Middle frontal gyrus (tissue), 1 donor: ENCODE data around the gene PIGX.
"Not testable (repeated sequence)": the region's sequence is repeated elsewhere in the genome, so short reads cannot be mapped to it uniquely, and the experiment has no call there.

Source experiments
- DNase-seq: peaks from one replicate; pipeline ENCODE4 v3.0.0-alpha.2; 2015; ENCODE audit warnings: low spot score; ENCODE audit errors: extremely low spot score

The PIGX gene

DNA sequence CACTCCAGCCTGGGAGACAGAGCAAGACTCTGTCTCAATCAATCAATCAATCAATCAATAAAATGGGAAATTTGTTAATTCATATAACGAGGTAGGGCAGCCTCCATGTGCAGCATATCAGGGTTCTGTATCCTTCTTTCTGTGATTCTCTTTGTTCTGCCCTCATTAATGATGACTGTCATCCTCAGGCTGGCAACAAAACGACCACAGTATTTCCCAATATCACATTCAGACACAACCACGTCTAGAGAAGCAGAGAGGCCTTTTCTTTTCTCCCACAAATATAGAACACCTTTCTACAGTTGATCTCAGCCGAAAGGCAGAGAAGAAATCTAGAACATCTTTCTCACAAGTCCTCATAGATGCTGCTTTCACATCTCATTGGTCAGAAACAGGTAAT, 11.4 kb upstream of the PIGX start:
- no peak for DNase-seq

DNA sequence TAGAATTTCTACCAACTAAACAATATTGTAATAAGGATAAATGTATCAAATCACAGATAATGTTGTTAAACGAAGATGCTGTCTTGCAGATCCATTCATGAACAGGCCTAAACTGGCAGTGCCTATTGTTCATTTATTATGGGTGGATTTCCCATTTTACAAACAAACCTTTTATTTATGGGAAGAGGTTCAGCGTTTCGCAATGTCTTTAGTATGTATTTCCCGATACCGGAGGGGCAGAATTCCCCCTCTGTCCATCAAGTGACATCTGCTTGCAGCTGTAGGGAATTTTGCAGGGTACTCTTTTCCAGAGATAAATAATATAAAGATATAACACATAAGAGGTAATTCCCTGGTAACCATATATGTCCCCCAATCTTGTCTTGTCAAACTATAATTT, 5.8 kb upstream of the PIGX start:
- DNase-seq, result no peak

- DNase-seq, result no peak
Measured at GRCh38 chr3:196706731-196707130, 5.4 kb upstream of the PIGX start.

GRCh38 chr3:196707566-196707965, 4.6 kb upstream of the PIGX start:
- DNase-seq, result no peak

DNA sequence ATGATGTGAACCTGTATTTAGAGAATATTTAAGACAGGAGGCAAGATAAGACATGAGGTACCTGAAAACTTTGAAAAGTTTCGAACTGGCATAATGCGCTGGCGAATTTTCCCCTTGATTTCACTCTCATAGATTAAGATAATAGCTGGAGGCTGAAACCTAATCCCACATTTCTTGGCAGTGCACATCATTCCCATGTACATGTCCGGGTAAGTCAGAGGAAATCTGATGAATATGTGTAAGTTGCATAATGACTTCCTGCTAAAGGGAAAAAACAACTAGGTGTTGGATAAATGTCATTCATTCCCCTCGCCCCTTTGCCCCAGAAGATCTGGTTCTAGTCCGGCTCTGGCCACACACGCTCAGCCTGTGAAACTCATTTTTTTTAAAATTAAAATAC, 3.7 kb upstream of the PIGX start:
- no peak for DNase-seq

DNA sequence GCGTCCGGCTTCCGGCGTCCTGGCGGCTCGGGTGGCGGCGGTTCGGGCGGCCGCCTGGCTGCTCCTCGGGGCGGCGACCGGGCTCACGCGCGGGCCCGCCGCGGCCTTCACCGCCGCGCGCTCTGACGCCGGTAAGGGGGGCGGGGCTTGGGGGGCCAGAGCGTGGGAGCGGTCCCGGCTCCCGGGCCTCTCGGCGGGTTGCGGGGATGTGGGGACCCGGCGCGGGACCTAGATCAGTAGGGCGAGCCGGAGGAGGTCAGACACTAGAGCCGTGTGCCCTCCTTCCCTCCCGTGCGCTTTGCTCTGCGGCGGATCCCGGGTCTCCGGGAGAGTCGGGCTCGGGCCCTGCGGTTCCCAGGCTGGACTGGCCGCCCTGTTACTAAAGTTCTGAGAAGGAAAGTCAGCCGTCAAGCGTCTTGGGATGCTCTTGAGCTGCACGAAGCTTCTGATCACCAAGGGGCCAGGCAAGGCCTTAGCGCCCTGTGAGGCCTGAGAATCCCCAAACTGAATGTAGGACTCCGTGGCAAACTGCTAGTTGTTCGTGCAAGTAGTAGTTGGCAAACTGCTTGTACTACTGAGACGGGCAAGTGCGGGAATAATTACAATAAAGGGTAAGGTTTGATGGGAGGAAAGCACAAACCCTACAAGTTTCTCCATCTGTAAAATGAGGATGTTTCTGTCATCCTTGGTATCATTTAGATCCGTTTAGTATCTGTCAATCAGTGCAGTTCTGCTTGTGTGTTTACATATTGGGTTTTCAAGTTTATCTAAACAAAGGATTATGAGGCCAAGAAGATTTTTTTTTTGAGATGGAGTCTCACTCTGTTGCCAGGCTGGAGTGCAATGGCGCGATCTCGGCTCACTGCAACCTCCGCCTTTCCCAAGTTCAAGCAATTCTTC, 587 bp downstream of the PIGX start:
- DNase-seq, result peak; percentile 15

GRCh38 chr3:196717162-196717561, 5.0 kb downstream of the PIGX start:
- not testable (repeated sequence) for DNase-seq

- DNase-seq, result no peak
Measured at GRCh38 chr3:196721097-196721496, 8.9 kb downstream of the PIGX start.

- no peak for DNase-seq
Measured at GRCh38 chr3:196726788-196727675, 14.9 kb downstream of the PIGX start.

- DNase-seq, result no peak
Measured at GRCh38 chr3:196735751-196736150, 23.6 kb downstream of the PIGX start.

GRCh38 chr3:196736670-196737374, 24.6 kb downstream of the PIGX start:
- no peak for DNase-seq

DNA sequence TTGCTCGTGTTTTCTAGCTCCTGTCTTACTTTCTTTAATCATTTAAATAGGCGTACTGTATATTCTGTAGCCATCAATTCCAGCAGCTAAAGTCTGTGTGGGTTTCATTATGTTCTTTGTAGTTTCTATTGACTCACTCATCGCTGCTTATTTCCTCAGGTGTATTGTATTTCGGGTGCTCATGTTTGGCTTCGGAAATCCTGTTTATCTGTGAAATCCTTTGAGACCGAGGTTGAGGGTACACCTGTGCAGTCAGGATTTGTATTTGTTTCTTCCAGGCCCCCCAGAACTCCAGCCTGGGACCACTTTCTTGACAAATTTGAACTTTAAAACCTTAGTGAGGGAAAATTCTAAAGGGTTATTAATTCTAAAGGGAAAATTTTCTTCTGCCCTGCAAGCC, 25.5 kb downstream of the PIGX start:
- DNase-seq, result no peak

GRCh38 chr3:196739671-196740480, 27.7 kb downstream of the PIGX start, which contains the start of gene PAK2:
Gene PAK2 (plus strand): TSS chr3:196739857. CDS start chr3:196782647, 42,790 bp downstream.
- peak; percentile 91 for DNase-seq

DNA sequence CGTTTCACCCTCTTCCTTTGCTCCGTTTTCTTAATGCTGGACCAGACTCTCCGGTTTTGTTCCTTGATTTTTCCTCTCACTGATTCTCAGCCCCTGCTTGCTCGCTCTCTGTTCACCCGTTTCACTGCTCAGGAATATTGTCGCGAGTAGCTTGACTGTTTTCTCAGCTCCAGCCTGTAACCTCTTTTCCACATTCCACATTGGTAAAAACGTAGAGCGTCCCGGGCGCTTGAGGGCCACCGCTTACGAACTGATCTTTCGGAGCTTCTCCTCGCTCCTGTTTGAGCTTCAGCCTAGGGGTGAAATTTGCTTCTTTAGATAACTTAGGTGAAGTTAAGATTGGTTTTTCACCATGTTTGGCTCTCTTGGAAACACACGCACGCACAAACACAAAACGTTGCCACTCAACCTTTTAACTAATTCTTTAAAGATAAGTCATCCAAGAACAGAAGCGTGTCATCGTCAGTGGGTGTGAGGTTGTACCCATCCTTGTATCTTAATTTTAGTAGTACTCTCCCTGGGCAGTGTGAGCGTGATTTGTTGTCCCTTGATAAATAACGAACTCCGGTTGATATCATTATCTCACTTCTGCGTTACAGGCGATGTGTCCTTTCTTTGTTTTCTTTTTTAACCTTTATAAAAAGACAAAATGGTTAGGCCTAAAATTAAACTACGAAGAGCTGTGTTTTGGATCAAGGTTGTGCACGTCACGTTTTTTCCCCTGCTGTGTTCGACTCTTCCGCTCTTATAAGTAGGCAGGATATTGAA, 28.5 kb downstream of the PIGX start:
- peak; percentile 5 for DNase-seq

GRCh38 chr3:196741249-196741889, 29.2 kb downstream of the PIGX start:
- DNase-seq, result no peak

DNA sequence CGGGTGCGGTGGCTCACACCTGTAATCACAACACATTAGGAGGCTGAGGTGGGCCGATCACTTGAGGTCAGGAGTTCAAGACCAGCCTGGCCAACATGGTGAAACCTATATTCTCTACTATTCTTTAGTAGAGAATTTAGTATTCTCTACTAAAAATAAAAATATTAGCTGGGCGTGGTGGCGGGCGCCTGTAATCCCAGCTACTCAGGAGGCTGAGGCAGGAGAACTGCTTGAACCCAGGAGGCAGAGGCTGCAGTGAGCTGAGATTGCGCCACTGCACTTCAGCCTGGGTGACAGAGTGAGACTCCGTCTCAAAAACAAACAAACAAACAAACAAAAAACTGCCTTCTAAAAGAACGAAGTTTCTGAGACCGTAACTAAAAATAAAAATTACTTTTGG, 31.4 kb downstream of the PIGX start:
- not testable (repeated sequence) for DNase-seq

DNA sequence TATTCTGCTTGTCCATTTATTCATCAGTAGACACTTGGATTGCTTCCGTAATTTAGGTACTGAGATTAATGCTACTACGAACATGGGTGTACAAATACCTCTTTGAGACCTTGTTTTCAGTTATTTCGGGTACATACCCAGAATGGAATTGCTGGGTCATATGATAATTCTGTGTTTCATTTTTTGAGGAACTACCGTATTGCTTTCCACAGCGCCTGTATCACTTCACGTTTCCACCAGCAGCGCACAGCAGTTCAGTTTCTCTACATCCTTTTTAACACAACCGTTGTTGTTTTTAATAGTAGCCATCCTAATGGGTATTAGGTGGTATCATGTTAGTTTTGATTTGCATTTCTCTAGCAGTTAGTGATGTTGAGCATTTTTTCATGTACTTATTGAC, 36.9 kb downstream of the PIGX start:
- DNase-seq, result no peak

- no peak for DNase-seq
Measured at GRCh38 chr3:196753201-196753600, 41.0 kb downstream of the PIGX start.
